NT2/D1 (cell line): ENCODE data around the gene RIOK1.

ENCODE experiments used
- DNase-seq: peaks from one replicate; pipeline ENCODE4 v3.0.0-alpha.2; 2011; ENCODE audit warnings: low read depth, low spot score
- H3K27me3 ChIP-seq: 2 replicates; pipeline ENCODE4 v1.6.0; 2011; ENCODE audit warnings: mild to moderate bottlenecking; ENCODE audit not compliant: insufficient read length, insufficient read depth
- H3K36me3 ChIP-seq: 2 replicates; pipeline ENCODE4 v1.6.1; 2011; ENCODE audit warnings: mild to moderate bottlenecking, low read length, mixed read lengths; ENCODE audit not compliant: insufficient read depth, insufficient read length
- H3K4me1 ChIP-seq: 2 replicates; pipeline ENCODE4 v1.5.1; 2011; ENCODE audit not compliant: insufficient read depth, insufficient read length
- H3K4me3 ChIP-seq: 2 replicates; pipeline ENCODE4 v1.5.1; 2011; ENCODE audit warnings: low read depth; ENCODE audit not compliant: insufficient read length
- H3K9ac ChIP-seq: 2 replicates; pipeline ENCODE4 v1.6.0; 2011; ENCODE audit warnings: low read depth; ENCODE audit not compliant: insufficient read length
- H3K9me3 ChIP-seq: 2 replicates; pipeline ENCODE4 v1.5.1; 2011; ENCODE audit warnings: mild to moderate bottlenecking, low read length; ENCODE audit not compliant: insufficient read depth
- SUZ12 ChIP-seq: IDR thresholded peaks from 2 replicates; pipeline ENCODE4 v1.6.1; 2011; ENCODE audit not compliant: insufficient read length, insufficient read depth; ENCODE audit errors: extremely low read depth
- YY1 ChIP-seq: IDR thresholded peaks from 2 replicates; pipeline ENCODE4 v1.6.1; 2011; ENCODE audit not compliant: insufficient read length, insufficient read depth
- ZNF274 ChIP-seq: IDR thresholded peaks from 2 replicates; pipeline ENCODE4 v1.6.1; 2011; ENCODE audit warnings: mild to moderate bottlenecking, low read depth, low read length

RIOK1 gene

GRCh38 chr6:7367408-7367807 lies 22.2 kb upstream of the RIOK1 start:
- H3K27me3 ChIP-seq, result no peaks in the 10 kb centered on the region
- TF ChIP-seq ZNF274, result no peak
- DNase-seq, result no peak
- no peak overlapping the region for H3K4me3 ChIP-seq
- H3K9ac ChIP-seq, result no peak overlapping the region
- no peaks in the 10 kb centered on the region for H3K36me3 ChIP-seq
- no peaks in the 10 kb centered on the region for H3K9me3 ChIP-seq
- no peaks in the 10 kb centered on the region for H3K4me1 ChIP-seq

- no peak for TF ChIP-seq YY1
- no peak for TF ChIP-seq SUZ12
- TF ChIP-seq ZNF274, result no peak
- no peaks in the 10 kb centered on the region for H3K9me3 ChIP-seq
- H3K27me3 ChIP-seq, result no peaks in the 10 kb centered on the region
- H3K36me3 ChIP-seq, result no peaks in the 10 kb centered on the region
- H3K9ac ChIP-seq, result no peak overlapping the region
- H3K4me1 ChIP-seq, result no peaks in the 10 kb centered on the region
- DNase-seq, result no peak
- H3K4me3 ChIP-seq, result no peak overlapping the region
Observed at GRCh38 chr6:7373739-7374138, 15.9 kb upstream of the RIOK1 start.

GRCh38 chr6:7377961-7378360 lies 11.6 kb upstream of the RIOK1 start:
- DNase-seq, result no peak
- Histone ChIP-seq H3K4me3 (no peak overlapping the region), H3K4me1 (no peaks in the 10 kb centered on the region), H3K36me3 (no peaks in the 10 kb centered on the region), H3K27me3 (no peaks in the 10 kb centered on the region), H3K9ac (no peak overlapping the region), H3K9me3 (no peaks in the 10 kb centered on the region)
- TF ChIP-seq SUZ12 (no peak), ZNF274 (no peak), YY1 (no peak)

GRCh38 chr6:7378740-7379139 lies 10.9 kb upstream of the RIOK1 start:
- TF ChIP-seq SUZ12 (no peak), ZNF274 (no peak), YY1 (no peak)
- Histone ChIP-seq H3K9me3 (no peaks in the 10 kb centered on the region), H3K27me3 (no peaks in the 10 kb centered on the region), H3K36me3 (no peaks in the 10 kb centered on the region), H3K9ac (no peak overlapping the region), H3K4me3 (no peak overlapping the region), H3K4me1 (no peaks in the 10 kb centered on the region)
- no peak for DNase-seq

- no peak for TF ChIP-seq ZNF274
- no peak for TF ChIP-seq SUZ12
- no peak for TF ChIP-seq YY1
- no peaks in the 10 kb centered on the region for H3K4me1 ChIP-seq
- DNase-seq, result no peak
- H3K9ac ChIP-seq, result no peak overlapping the region
- H3K9me3 ChIP-seq, result no peaks in the 10 kb centered on the region
- no peaks in the 10 kb centered on the region for H3K27me3 ChIP-seq
- no peaks in the 10 kb centered on the region for H3K36me3 ChIP-seq
- no peak overlapping the region for H3K4me3 ChIP-seq
Observed at GRCh38 chr6:7381092-7381491, 8.5 kb upstream of the RIOK1 start.

GRCh38 chr6:7389162-7389450 lies 502 bp upstream of the RIOK1 start:
- Histone ChIP-seq H3K9ac (peak overlapping the region; percentile 92), H3K4me1 (no peaks in the 10 kb centered on the region), H3K4me3 (peak overlapping the region; percentile 88), H3K9me3 (no peaks in the 10 kb centered on the region), H3K27me3 (no peaks in the 10 kb centered on the region), H3K36me3 (peaks cover 22% of the 10 kb centered on the region)
- no peak for TF ChIP-seq SUZ12
- DNase-seq, result no peak

GRCh38 chr6:7390226-7390878 lies 744 bp downstream of the RIOK1 start:
- H3K27me3 ChIP-seq, result no peaks in the 10 kb centered on the region
- peak; percentile 3 for DNase-seq
- no peaks in the 10 kb centered on the region for H3K9me3 ChIP-seq
- no peaks in the 10 kb centered on the region for H3K4me1 ChIP-seq
- no peak for TF ChIP-seq SUZ12
- TF ChIP-seq ZNF274, result no peak
- TF ChIP-seq YY1, result no peak
- H3K4me3 ChIP-seq, result peak overlapping the region; percentile 88
- peaks cover 27% of the 10 kb centered on the region for H3K36me3 ChIP-seq
- peak overlapping the region; percentile 92 for H3K9ac ChIP-seq

GRCh38 chr6:7391151-7391550 lies 1.5 kb downstream of the RIOK1 start:
- Histone ChIP-seq H3K4me3 (peak overlapping the region; percentile 88), H3K9ac (no peak overlapping the region), H3K27me3 (no peaks in the 10 kb centered on the region), H3K4me1 (no peaks in the 10 kb centered on the region), H3K9me3 (no peaks in the 10 kb centered on the region), H3K36me3 (peaks cover 35% of the 10 kb centered on the region)
- DNase-seq, result no peak
- TF ChIP-seq SUZ12 (no peak), ZNF274 (no peak), YY1 (no peak)
